Mesendoderm (in vitro differentiated cells): Measurements from ENCODE around the gene GNPAT.

Source experiments
- DNase-seq: peaks from one replicate; pipeline ENCODE4 v3.0.0; 2013
- H2AK5ac ChIP-seq: 2 replicates; pipeline ENCODE4 v1.6.1; 2013; ENCODE audit warnings: low read length, inconsistent platforms
- H2BK120ac ChIP-seq: 2 replicates; pipeline ENCODE4 v1.6.1; 2013; ENCODE audit warnings: low read depth, mild to moderate bottlenecking, low read length, moderate library complexity, mixed read lengths
- H2BK15ac ChIP-seq: replicated peaks from 2 replicates; pipeline ENCODE4 v1.6.1; 2013; ENCODE audit warnings: low read depth, mild to moderate bottlenecking, moderate library complexity
- H2BK5ac ChIP-seq: 2 replicates; pipeline ENCODE4 v1.6.1; 2013; ENCODE audit warnings: low read length, inconsistent platforms
- H3K18ac ChIP-seq: 2 replicates; pipeline ENCODE4 v1.6.1; 2013; ENCODE audit warnings: mild to moderate bottlenecking, low read length, mixed read lengths
- H3K23ac ChIP-seq: one replicate; pipeline ENCODE4 v1.6.1; 2013; ENCODE audit warnings: low read length
- H3K27ac ChIP-seq: 2 replicates; pipeline ENCODE4 v1.5.1; 2013; ENCODE audit warnings: low read depth, mild to moderate bottlenecking, inconsistent platforms, low read length, moderate library complexity
- H3K27me3 ChIP-seq: 2 replicates; pipeline ENCODE4 v1.6.1; 2013; ENCODE audit warnings: low read length, control low read depth, mild to moderate bottlenecking, inconsistent platforms; ENCODE audit not compliant: insufficient read depth, poor library complexity
- H3K36me3 ChIP-seq: 2 replicates; pipeline ENCODE4 v1.6.1; 2013; ENCODE audit warnings: low read length, inconsistent platforms; ENCODE audit not compliant: control insufficient read depth, insufficient read depth
- H3K4ac ChIP-seq: one replicate; pipeline ENCODE4 v1.6.1; 2013; ENCODE audit warnings: low read depth, mild to moderate bottlenecking, low read length, moderate library complexity
- H3K4me1 ChIP-seq: 2 replicates; pipeline ENCODE4 v1.6.1; 2013; ENCODE audit warnings: low read depth, low read length, inconsistent platforms; ENCODE audit not compliant: control insufficient read depth
- H3K4me2 ChIP-seq: 2 replicates; pipeline ENCODE4 v1.6.1; 2013; ENCODE audit warnings: low read length
- H3K4me3 ChIP-seq: 2 replicates; pipeline ENCODE4 v1.5.1; 2013; ENCODE audit warnings: mild to moderate bottlenecking, low read length
- H3K56ac ChIP-seq: one replicate; pipeline ENCODE4 v1.6.1; 2013; ENCODE audit warnings: low read length
- H3K79me1 ChIP-seq: 2 replicates; pipeline ENCODE4 v1.6.1; 2013; ENCODE audit warnings: low read length, inconsistent platforms
- H3K79me2 ChIP-seq: 2 replicates; pipeline ENCODE4 v1.6.1; 2013; ENCODE audit warnings: mild to moderate bottlenecking, low read length; ENCODE audit not compliant: control insufficient read depth, insufficient read depth
- H3K9ac ChIP-seq: 2 replicates; pipeline ENCODE4 v1.6.1; 2013; ENCODE audit warnings: low read length, inconsistent platforms
- H4K5ac ChIP-seq: one replicate; pipeline ENCODE4 v1.6.1; 2013; ENCODE audit warnings: low read length
- H4K8ac ChIP-seq: one replicate; pipeline ENCODE4 v1.6.1; 2013; ENCODE audit warnings: low read depth, mild to moderate bottlenecking, control low read depth, low read length, moderate library complexity
- WGBS: extraction: QIAGEN DNeasy Blood & Tissue Kit; methylation state at CpG from one replicate; pipeline ENCODE4 v1.1.7; 2013; ENCODE audit warnings: low lambda C conversion rate, missing lambda C conversion rate; ENCODE audit not compliant: insufficient coverage; ENCODE audit errors: extremely low coverage; 5-methylcytosine and 5-hydroxymethylcytosine counted together

GNPAT gene

GRCh38 chr1:231313661-231314060 lies 72.6 kb downstream of the GNPAT start:
- no peak overlapping the region for H2BK5ac ChIP-seq
- no CpG with 5 or more reads among the region's 4 CpGs for WGBS
- no peak overlapping the region for H3K4ac ChIP-seq
- H3K4me2 ChIP-seq, result no peak overlapping the region
- H4K5ac ChIP-seq, result no peak overlapping the region
- no peak overlapping the region for H2AK5ac ChIP-seq
- H3K9ac ChIP-seq, result no peak overlapping the region
- no peak overlapping the region for H2BK15ac ChIP-seq
- H3K27me3 ChIP-seq, result no peaks in the 10 kb centered on the region
- H3K18ac ChIP-seq, result no peak overlapping the region
- H4K8ac ChIP-seq, result no peak overlapping the region
- no peaks in the 10 kb centered on the region for H3K79me1 ChIP-seq
- no peaks in the 10 kb centered on the region for H3K4me1 ChIP-seq
- H3K23ac ChIP-seq, result no peak overlapping the region
- H3K27ac ChIP-seq, result no peak overlapping the region
- no peak overlapping the region for H2BK120ac ChIP-seq
- H3K79me2 ChIP-seq, result no peaks in the 10 kb centered on the region
- DNase-seq, result no peak
- H3K4me3 ChIP-seq, result no peak overlapping the region
- H3K36me3 ChIP-seq, result no peaks in the 10 kb centered on the region
- no peak overlapping the region for H3K56ac ChIP-seq

- peak; percentile 79 for DNase-seq
- H3K4ac ChIP-seq, result no peak overlapping the region
- WGBS, result no CpG with 5 or more reads among the region's 11 CpGs
Measured at GRCh38 chr1:231315887-231316286, 74.9 kb downstream of the GNPAT start.

GRCh38 chr1:231317306-231318014 lies 76.4 kb downstream of the GNPAT start:
- no peak overlapping the region for H3K23ac ChIP-seq
- no peak overlapping the region for H4K8ac ChIP-seq
- H3K4me3 ChIP-seq, result no peak overlapping the region
- no peak overlapping the region for H3K4ac ChIP-seq
- H3K79me2 ChIP-seq, result no peaks in the 10 kb centered on the region
- no peaks in the 10 kb centered on the region for H3K36me3 ChIP-seq
- no peak overlapping the region for H4K5ac ChIP-seq
- no peak overlapping the region for H3K27ac ChIP-seq
- no peak overlapping the region for H3K9ac ChIP-seq
- WGBS, result no CpG with 5 or more reads among the region's 44 CpGs
- H3K56ac ChIP-seq, result no peak overlapping the region
- H3K79me1 ChIP-seq, result no peaks in the 10 kb centered on the region
- DNase-seq, result no peak
- H2BK15ac ChIP-seq, result no peak overlapping the region
- H3K4me1 ChIP-seq, result no peaks in the 10 kb centered on the region
- no peak overlapping the region for H2BK120ac ChIP-seq
- H2AK5ac ChIP-seq, result no peak overlapping the region
- H3K27me3 ChIP-seq, result no peaks in the 10 kb centered on the region
- H2BK5ac ChIP-seq, result no peak overlapping the region
- no peak overlapping the region for H3K18ac ChIP-seq
- H3K4me2 ChIP-seq, result no peak overlapping the region

More at GRCh38 chr1:231315887-231316286, 74.9 kb downstream of the GNPAT start:
- H3K4me2 ChIP-seq, result no peak overlapping the region
- H3K4me1 ChIP-seq, result no peaks in the 10 kb centered on the region
- H3K23ac ChIP-seq, result no peak overlapping the region
- no peak overlapping the region for H4K5ac ChIP-seq
- no peak overlapping the region for H3K9ac ChIP-seq
- H3K79me2 ChIP-seq, result no peaks in the 10 kb centered on the region
- H4K8ac ChIP-seq, result no peak overlapping the region
- no peaks in the 10 kb centered on the region for H3K36me3 ChIP-seq
- no peak overlapping the region for H3K18ac ChIP-seq
- no peak overlapping the region for H3K56ac ChIP-seq
- no peaks in the 10 kb centered on the region for H3K27me3 ChIP-seq
- no peak overlapping the region for H3K27ac ChIP-seq
- H3K79me1 ChIP-seq, result no peaks in the 10 kb centered on the region
- no peak overlapping the region for H2BK120ac ChIP-seq
- H2BK5ac ChIP-seq, result no peak overlapping the region
- H2AK5ac ChIP-seq, result no peak overlapping the region
- no peak overlapping the region for H2BK15ac ChIP-seq
- no peak overlapping the region for H3K4me3 ChIP-seq

GRCh38 chr1:231318015-231318355 lies 77.0 kb downstream of the GNPAT start:
- Histone ChIP-seq H3K27ac (no peak overlapping the region), H3K4ac (no peak overlapping the region), H2AK5ac (no peak overlapping the region), H3K79me2 (no peaks in the 10 kb centered on the region), H2BK120ac (no peak overlapping the region), H2BK5ac (no peak overlapping the region), H4K5ac (no peak overlapping the region), H3K23ac (no peak overlapping the region), H3K4me1 (no peaks in the 10 kb centered on the region), H3K79me1 (no peaks in the 10 kb centered on the region), H3K18ac (no peak overlapping the region), H2BK15ac (no peak overlapping the region), H4K8ac (no peak overlapping the region), H3K4me2 (no peak overlapping the region), H3K9ac (no peak overlapping the region), H3K27me3 (no peaks in the 10 kb centered on the region), H3K56ac (no peak overlapping the region), H3K36me3 (no peaks in the 10 kb centered on the region), H3K4me3 (no peak overlapping the region)
- no peak for DNase-seq
- no CpG with 5 or more reads among the region's 15 CpGs for WGBS

GRCh38 chr1:231318568-231318967 lies 77.6 kb downstream of the GNPAT start:
- H2BK120ac ChIP-seq, result no peak overlapping the region
- no peak overlapping the region for H3K23ac ChIP-seq
- no peaks in the 10 kb centered on the region for H3K79me1 ChIP-seq
- no CpG with 5 or more reads among the region's 4 CpGs for WGBS
- no peak overlapping the region for H3K4me2 ChIP-seq
- H3K27me3 ChIP-seq, result no peaks in the 10 kb centered on the region
- H3K4me1 ChIP-seq, result no peaks in the 10 kb centered on the region
- no peak overlapping the region for H3K56ac ChIP-seq
- no peaks in the 10 kb centered on the region for H3K36me3 ChIP-seq
- H4K5ac ChIP-seq, result no peak overlapping the region
- no peak overlapping the region for H4K8ac ChIP-seq
- no peaks in the 10 kb centered on the region for H3K79me2 ChIP-seq
- H3K9ac ChIP-seq, result no peak overlapping the region
- H2BK5ac ChIP-seq, result no peak overlapping the region
- no peak overlapping the region for H3K4me3 ChIP-seq
- H3K4ac ChIP-seq, result no peak overlapping the region
- H3K27ac ChIP-seq, result no peak overlapping the region
- DNase-seq, result no peak
- no peak overlapping the region for H2AK5ac ChIP-seq
- no peak overlapping the region for H2BK15ac ChIP-seq
- H3K18ac ChIP-seq, result no peak overlapping the region

GRCh38 chr1:231319080-231319479 lies 78.1 kb downstream of the GNPAT start:
- H3K36me3 ChIP-seq, result no peaks in the 10 kb centered on the region
- H2BK5ac ChIP-seq, result no peak overlapping the region
- H3K56ac ChIP-seq, result no peak overlapping the region
- H4K8ac ChIP-seq, result no peak overlapping the region
- no peak overlapping the region for H3K18ac ChIP-seq
- no CpG with 5 or more reads among the region's 9 CpGs for WGBS
- no peaks in the 10 kb centered on the region for H3K79me2 ChIP-seq
- no peaks in the 10 kb centered on the region for H3K79me1 ChIP-seq
- no peak overlapping the region for H2BK120ac ChIP-seq
- no peak overlapping the region for H3K27ac ChIP-seq
- no peak overlapping the region for H3K9ac ChIP-seq
- no peak for DNase-seq
- H3K4ac ChIP-seq, result no peak overlapping the region
- H3K23ac ChIP-seq, result no peak overlapping the region
- H3K4me1 ChIP-seq, result no peaks in the 10 kb centered on the region
- H2AK5ac ChIP-seq, result no peak overlapping the region
- H4K5ac ChIP-seq, result no peak overlapping the region
- no peak overlapping the region for H3K4me2 ChIP-seq
- H3K27me3 ChIP-seq, result no peaks in the 10 kb centered on the region
- no peak overlapping the region for H2BK15ac ChIP-seq
- H3K4me3 ChIP-seq, result no peak overlapping the region
